HG03342 (cell line): ENCODE measurements around the gene ALG11.
A peak's percentile ranks its signal among the peaks of the same experiment; 100 is the strongest.
"Not testable (repeated sequence)": the region's sequence is repeated elsewhere in the genome, so short reads cannot be mapped to it uniquely, and the experiment has no call there.

Source experiments
- ATAC-seq: cut with Tn5 transposase; IDR thresholded peaks from one replicate; pipeline ENCODE4 v1.9.1; 2021; ENCODE audit warnings: mild to moderate bottlenecking, moderate library complexity; ENCODE audit not compliant: unreplicated experiment

ALG11 gene

DNA sequence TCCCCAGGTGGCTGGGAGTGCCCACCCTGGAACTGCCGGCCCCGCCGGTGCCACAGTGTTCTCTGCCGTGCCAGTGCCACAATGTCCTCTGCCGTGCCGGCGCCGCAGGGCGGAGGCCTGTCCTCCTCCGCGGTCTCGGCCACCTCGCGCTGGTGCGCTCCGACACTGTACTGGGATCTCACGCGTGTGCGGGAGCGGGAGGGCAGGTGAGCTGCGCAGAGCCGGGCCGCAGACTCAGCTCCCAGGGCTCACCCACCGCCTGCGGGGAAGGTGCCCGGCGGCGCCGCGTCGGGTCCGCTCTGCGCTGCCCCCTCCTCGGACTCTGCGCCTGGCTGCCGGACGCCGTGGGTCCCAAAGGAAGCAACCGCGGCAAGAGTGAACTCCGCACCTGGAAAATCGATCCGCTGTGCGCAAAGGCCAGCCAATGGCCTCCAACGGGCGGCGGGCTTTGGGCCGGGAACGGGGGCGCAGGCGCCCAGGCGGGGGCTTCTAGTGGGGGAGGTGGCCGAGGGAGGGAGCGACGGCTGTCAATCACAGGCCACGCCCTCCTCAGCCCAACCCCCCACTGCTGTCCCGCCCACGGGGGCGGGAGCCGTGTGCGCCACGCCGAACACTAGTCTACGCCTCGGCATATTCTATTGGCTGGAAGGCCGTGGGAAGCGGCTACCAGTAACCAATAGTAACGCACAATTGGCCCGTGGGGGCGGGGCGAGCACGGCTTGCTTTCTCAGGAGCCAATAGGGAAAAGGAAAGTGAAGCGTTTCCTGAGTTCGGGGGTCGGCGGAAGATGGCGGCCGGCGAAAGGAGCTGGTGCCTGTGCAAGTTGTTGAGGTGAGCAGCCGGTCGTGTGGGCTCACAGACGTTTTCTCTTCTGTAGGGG is at the start of gene ALG11:
ALG11 (plus strand) TSS at position 767 of the 880 bp plus-strand sequence; CDS start at position 788, 21 bp downstream.
- peak; percentile 99 for ATAC-seq

DNA sequence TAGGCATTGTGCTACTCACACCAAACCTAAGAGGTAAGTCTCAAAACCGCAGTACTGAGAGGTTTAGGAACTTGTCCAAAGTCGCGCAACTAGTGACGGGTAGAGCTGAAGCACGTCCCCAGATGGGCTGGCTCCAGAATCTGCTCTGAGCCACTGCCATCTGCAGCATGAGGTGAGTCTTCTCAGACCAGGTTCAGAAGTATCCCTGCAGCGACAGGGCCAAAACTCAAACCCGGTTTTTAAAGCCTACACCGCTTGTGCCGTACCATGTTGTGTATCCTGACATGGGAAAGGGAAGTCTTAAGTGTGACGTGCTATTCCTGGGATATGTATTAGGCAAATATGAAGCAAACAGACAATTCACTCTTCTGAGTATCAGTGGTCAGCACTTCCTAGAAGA is 46.0 kb upstream of the ALG11 start:
- ATAC-seq = no peak

- no peak for ATAC-seq
Measured at GRCh38 chr13:51967482-51968446, 44.4 kb upstream of the ALG11 start.

DNA sequence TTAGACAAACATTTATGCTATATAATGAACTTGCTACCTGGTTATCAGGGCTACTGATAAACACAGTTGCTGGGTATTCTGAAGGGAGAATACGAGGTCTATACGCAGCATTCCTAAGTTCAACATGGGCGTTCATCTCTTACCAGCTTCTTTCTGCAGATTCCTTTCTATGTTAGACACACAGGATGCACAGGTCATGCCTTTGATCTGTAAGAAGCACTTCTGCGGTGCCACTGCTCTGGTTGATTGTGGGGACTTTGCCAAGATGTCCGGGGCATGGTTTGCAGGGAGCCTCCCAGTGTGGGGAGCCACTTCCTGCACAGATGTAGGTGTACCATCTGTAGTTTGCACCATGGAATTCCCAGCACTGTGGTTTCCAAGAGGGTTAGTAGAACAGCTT is 41.8 kb upstream of the ALG11 start:
- ATAC-seq = no peak

DNA sequence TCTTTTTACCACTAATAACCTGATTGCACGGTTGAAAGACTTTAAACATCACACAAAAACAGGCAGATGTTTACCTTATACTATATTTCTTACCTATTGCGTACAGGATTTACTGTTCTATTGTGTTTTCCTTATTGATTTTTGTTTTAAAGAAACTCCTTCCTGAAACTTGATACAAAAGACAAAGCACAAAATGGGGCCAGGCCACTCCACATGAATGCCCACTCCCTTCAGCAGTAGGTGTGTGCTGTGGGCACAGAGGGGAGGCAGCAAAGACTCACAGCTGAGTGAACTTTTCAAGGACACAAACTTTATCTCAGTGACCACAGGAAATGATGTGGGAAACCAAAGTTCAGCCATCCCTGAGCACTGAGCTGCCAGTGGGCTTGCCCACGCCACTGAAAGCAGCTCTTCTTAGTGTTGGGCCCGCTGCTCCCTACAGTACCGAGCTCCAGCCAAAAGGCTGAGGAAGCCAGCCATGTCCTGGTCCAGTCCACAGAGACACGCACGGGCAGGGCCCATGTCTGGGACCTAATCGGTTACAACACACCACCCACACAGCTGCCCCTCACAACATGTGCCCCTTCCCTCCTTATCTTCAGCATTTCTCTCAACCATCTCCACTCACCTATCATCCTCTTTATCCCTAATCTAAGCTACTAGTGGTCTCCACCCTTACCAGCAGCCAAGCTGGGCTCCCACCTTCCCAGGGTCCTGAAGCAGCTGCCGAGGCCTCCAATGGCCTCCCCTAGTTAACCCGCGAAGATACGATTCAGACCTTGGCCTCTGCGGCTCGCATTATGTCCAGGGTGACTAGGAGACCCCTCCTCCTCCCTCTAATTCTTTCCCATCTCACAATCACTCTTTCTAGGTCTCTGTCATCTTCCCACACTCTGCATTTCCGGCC is 40.4 kb upstream of the ALG11 start:
- ATAC-seq = no peak

GRCh38 chr13:51974482-51974881 is 37.7 kb upstream of the ALG11 start:
- no peak for ATAC-seq

DNA sequence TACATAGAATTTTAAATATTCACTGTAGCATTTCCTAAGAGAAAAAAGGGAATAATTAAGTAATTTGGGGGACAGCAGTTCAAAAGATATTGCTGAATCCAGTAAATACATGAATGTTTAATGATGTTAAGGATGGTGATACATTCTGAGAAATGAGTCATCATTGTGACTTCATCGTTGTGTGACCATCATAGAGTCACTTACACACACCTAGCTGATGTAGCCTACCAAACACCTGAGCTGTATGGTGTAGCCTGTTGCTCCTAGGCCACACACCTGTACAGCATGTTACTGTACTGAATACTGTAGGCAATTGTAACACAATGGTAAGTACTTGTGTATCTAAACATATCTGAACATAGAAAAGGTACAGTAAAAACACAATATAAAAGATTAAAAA is 35.8 kb upstream of the ALG11 start:
- no peak for ATAC-seq

DNA sequence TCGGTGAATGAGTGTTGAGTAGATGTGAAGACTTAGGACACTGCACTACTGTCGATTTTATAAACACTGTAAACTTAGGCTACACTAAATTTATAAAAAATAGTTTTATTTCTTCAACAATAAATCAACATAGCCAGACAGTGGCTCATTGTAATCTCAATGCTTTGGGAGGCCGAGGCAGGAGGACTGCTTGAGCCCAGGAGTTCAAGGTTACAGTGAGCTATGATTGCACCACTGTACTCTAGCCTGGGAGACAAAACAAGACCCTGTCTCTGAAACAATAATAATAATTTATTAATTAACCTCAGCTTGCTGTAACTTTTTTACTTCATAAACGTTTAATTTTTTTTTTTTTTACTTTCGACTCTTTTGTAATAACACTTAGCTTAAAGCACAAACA is 35.3 kb upstream of the ALG11 start:
- no peak for ATAC-seq

- no peak for ATAC-seq
Measured at GRCh38 chr13:51977625-51978024, 34.6 kb upstream of the ALG11 start.

DNA sequence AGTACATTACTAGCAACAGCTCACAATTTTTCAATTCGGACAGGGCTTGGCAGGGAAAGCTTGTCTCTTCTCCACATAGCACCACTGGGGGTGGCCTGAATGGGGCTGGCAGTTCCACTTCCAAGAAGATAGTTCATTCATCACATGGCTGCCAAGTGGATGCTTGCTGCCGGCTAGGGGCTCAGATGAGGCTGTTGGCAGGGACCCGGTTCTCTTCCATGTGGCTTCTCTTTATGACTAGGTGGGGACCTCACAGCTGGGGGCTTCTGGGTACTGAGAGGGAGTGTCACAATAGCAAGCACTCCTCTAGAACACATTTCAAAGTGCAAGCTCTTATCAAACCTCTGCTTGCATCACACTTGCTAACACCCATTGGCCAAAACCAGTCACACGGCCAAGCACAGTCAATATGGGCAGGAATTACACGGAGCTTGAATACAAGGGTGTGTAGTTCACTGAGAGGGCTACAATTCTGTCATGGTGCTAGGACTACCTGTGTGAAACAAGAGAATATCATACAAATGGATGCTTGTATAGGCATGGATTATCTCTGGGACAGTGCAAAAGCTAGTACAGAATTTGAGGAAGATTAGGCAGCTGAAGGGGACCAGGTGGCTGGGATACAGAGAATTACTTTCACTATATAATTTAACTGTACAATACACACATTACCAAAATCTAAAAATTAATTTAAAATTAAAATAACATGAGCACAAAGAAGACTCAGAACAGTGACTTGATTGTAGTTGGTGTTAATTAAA is 33.2 kb upstream of the ALG11 start:
- ATAC-seq = no peak

- ATAC-seq = no peak
Measured at GRCh38 chr13:51980908-51981307, 31.3 kb upstream of the ALG11 start.

GRCh38 chr13:51981355-51981754 is 30.8 kb upstream of the ALG11 start:
- ATAC-seq = no peak

DNA sequence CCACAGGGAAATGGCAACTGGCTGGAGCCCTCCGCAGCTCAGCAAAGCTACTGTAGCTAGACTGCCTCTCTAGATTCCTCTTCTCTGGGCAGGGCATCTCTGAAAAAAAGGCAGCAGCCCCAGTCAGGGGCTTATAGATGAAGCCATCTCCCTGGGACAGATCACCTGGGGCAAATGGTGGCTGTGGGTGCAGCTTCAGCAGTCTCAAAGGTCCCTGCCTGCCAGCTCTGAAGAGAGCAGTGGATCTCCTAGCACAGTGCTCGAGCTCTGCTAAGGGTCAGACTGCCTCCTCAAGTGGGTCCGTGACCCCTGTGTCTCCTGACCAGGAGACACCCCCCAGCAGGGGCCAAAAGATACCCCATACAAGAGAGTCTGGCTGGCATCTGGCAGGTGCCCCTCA is 28.9 kb upstream of the ALG11 start:
- ATAC-seq = not testable (repeated sequence)

- ATAC-seq = not testable (repeated sequence)
Measured at GRCh38 chr13:51984904-51985303, 27.3 kb upstream of the ALG11 start.

GRCh38 chr13:51988988-51989618 is 23.1 kb upstream of the ALG11 start:
- no peak for ATAC-seq

- ATAC-seq = no peak
Measured at GRCh38 chr13:51993713-51994112, 18.5 kb upstream of the ALG11 start.

GRCh38 chr13:51995677-51996551 is 16.3 kb upstream of the ALG11 start:
- no peak for ATAC-seq

DNA sequence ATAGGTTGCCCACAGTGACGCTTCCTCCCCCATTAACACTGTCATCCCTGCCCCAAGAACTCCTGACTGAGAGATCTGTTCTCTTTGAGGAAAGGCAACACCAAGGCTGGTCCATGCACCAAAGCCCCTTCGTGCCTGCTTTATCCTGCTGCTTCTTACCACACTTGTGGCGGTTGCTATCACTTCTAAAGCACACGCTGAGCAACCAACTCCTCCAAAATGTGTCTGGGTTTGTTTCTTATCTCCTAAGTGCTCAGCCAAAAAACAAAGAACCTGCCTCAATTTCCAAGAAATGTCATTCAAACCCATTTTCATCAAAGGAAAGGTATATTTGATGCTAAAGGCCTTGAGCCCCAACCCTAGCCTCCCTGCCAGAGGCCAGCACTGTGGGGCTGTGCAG is 15.6 kb upstream of the ALG11 start:
- ATAC-seq = no peak
